Body of pancreas (tissue), 4 donors: ENCODE data around the gene UNC93A. TPM values are rescaled to one million over a fixed set of nuclear protein-coding genes. Genes with fewer than 3 reads are reported as not detected.
"Not testable (repeated sequence)": the region's sequence is repeated elsewhere in the genome, so short reads cannot be mapped to it uniquely, and the experiment has no call there.

ENCODE experiments used
- ATAC-seq: fragments of 150-250 bp; one replicate; pipeline ENCODE4 v1.9.1; 2016
- DNase-seq, 4 donors: peaks; one replicate each; pipeline ENCODE4 v3.0.0-alpha.2; 2019
- H3K27ac ChIP-seq, 4 donors: fragments of 200-600 bp; sonication (generic); 1 replicate in 3 of 4; 2 replicates in 1 of 4; pipeline versions ENCODE4 v1.5.1 to v1.6.1; 2016 to 2019; ENCODE audit warnings: mild to moderate bottlenecking in 1 of 4, mixed read lengths in 1 of 4, moderate library complexity in 1 of 4
- H3K27me3 ChIP-seq, 2 donors: fragments of 200-600 bp; sonication (generic); one replicate each; pipeline ENCODE4 v1.6.0; 2016; ENCODE audit warnings: mild to moderate bottlenecking in 1 of 2
- H3K36me3 ChIP-seq, 2 donors: fragments of 200-600 bp; sonication (generic); replicated peaks in 1 of 2; 2 replicates each; pipeline ENCODE4 v1.5.1; 2016; ENCODE audit warnings: low read depth in 2 of 2; ENCODE audit not compliant: insufficient read depth in 1 of 2
- H3K4me1 ChIP-seq: fragments of 200-600 bp; sonication (generic); one replicate; pipeline ENCODE4 v1.6.0; 2016
- H3K4me3 ChIP-seq, 2 donors: fragments of 200-600 bp; sonication (generic); 1 replicate in 1 of 2; 2 replicates in 1 of 2; pipeline ENCODE4 v1.5.1; 2016 to 2019
- H3K9me3 ChIP-seq, 3 donors: fragments of 200-600 bp; sonication (generic); 1 replicate in 2 of 3; 2 replicates in 1 of 3; pipeline ENCODE4 v1.5.1; 2016
- POLR2A ChIP-seq, 3 donors: fragments of 450-650 bp; IDR thresholded peaks; one replicate each; pipeline ENCODE4 v1.6.1; 2016; ENCODE audit warnings: antibody characterized with exemption in 3 of 3, mild to moderate bottlenecking in 2 of 3
- WGBS, 2 donors: methylation state at CpG; one replicate each; pipeline ENCODE4 v1.1.5; 2017; 5-methylcytosine and 5-hydroxymethylcytosine counted together
- intact Hi-C: fragments of 100-400 bp; cut with DNase I; formaldehyde crosslinking; loops from one replicate; pipeline ENCODE4 v1.15.1; 2023
- total RNA-seq, 2 donors: library from RNA; depleted of rRNA; stranded (reverse); fragments of >200 nt; gene quantifications; one replicate each; pipeline ENCODE4 v1.1.0, GENCODE V29; 2016
- TF ChIP-seq, protein P1 (sequence below), 7 experiments: fragments of 450-650 bp in 4 of 7; fragments of 200-600 bp in 3 of 7; sonication (generic) in 3 of 7; IDR thresholded peaks; one replicate each; pipeline ENCODE4 v1.5.1; 2016 to 2019; ENCODE audit warnings: antibody characterized with exemption in 7 of 7

UNC93A gene
- total RNA-seq, 2 donors from 2014 or later, result not detected

DNA sequence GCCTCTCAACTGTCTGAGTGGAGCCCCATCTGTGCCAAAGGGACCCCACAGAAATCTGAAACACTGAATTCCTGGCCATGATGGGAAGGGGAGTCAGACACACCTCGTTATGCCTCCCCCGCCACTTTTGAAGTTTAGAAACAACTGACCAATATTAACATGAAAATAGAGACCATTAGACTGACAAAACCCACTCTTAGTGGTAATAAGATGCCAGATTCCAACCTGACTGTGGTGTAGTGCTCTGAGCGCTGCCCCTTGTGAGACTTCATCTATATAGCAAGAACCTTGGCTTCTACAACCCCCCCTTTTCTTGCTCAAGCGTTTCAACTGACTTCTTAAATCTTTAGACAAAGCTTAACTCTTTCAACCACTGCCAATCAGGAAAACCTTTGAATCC is 46.1 kb upstream of the UNC93A start:
- WGBS, 2 donors, result 55 to 61% methylated on average over 4 of the region's 4 CpGs
- ATAC-seq (no peak), DNase-seq (no peak)
- Histone ChIP-seq H3K27me3 (no peaks in the 10 kb centered on the region), H3K27ac (no peak overlapping the region), H3K9me3 (no peaks in the 10 kb centered on the region), H3K4me1 (no peaks in the 10 kb centered on the region), H3K4me3 (no peak overlapping the region), H3K36me3 (no peaks in the 10 kb centered on the region)
- TF ChIP-seq POLR2A (IDR thresholded peaks at IDR 0.05), result no peak
- TF ChIP-seq, protein P1, sequence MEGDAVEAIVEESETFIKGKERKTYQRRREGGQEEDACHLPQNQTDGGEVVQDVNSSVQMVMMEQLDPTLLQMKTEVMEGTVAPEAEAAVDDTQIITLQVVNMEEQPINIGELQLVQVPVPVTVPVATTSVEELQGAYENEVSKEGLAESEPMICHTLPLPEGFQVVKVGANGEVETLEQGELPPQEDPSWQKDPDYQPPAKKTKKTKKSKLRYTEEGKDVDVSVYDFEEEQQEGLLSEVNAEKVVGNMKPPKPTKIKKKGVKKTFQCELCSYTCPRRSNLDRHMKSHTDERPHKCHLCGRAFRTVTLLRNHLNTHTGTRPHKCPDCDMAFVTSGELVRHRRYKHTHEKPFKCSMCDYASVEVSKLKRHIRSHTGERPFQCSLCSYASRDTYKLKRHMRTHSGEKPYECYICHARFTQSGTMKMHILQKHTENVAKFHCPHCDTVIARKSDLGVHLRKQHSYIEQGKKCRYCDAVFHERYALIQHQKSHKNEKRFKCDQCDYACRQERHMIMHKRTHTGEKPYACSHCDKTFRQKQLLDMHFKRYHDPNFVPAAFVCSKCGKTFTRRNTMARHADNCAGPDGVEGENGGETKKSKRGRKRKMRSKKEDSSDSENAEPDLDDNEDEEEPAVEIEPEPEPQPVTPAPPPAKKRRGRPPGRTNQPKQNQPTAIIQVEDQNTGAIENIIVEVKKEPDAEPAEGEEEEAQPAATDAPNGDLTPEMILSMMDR (IDR thresholded peaks at IDR 0.05), result no peak
- intact Hi-C loops, result no loop called here

DNA sequence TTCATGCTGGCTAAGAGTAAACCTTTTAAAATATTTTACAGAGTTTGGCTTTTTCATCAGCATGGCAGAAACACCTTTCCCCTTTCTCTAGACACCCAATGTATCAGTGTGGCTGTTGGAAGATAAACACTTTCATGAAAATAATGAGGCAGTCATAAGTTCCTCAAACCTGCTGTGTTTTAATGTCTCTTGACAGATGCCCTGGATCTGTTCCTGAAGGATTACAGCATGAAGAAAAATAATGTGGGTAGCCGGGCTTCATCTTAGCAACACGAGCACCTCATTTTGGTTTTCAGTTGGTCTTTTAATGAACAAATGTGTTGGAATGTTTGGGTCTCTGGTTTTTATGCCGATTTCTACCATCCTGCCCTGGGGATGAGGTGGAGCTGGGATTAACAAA is 45.5 kb upstream of the UNC93A start:
- intact Hi-C loops, result no loop called here
- Histone ChIP-seq H3K4me3 (no peak overlapping the region), H3K4me1 (no peaks in the 10 kb centered on the region), H3K27me3 (no peaks in the 10 kb centered on the region), H3K36me3 (no peaks in the 10 kb centered on the region), H3K27ac (no peak overlapping the region), H3K9me3 (no peaks in the 10 kb centered on the region)
- 77 to 84% methylated on average over 3 of the region's 3 CpGs for WGBS, 2 donors
- DNase-seq (no peak), ATAC-seq (no peak)
- TF ChIP-seq POLR2A (IDR thresholded peaks at IDR 0.05), result no peak
- TF ChIP-seq, protein P1 (IDR thresholded peaks at IDR 0.05), result no peak

DNA sequence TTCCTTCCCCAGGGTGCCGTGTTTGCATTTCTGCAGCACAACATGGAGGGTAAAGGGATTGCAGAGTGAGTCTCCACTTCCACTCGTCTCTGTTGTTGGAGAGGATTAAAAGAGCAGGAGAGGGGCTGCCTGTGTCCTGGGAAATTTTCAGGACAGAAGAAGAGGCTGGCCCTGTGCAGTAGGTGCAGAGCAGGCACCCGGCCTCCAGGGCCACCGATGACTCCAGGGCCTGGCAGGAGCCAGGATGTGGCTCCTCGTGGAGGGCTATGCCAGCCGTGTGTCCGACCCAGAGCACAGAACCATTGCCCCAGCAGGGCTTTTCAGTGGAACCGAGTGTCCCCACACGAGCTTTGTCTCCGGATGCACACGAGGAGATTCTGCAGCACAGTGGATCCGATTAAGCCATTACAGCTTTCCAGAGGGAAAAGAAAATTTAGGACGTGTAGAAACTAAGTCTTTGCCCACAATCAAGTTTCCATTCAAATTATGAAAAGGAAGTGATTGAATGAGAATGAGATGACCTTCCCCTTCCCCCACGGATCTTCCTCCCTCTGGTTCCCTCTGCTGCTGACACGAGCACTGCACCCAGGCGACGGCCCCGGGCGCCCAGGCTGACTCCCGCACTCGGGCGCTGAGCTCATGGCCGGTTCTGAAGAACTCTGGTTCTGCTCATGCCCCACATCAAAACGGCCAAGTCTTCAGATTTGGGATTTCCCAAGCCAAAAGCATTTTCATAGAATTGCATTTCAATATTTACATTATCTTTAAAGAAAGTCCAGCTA is 43.1 kb upstream of the UNC93A start:
- no peak for TF ChIP-seq POLR2A (IDR thresholded peaks at IDR 0.05)
- TF ChIP-seq, protein P1 (IDR thresholded peaks at IDR 0.05), result no peak
- no peak overlapping the region for H3K27ac ChIP-seq
- no peak for DNase-seq
- ATAC-seq, result no peak
- no peaks in the 10 kb centered on the region for H3K36me3 ChIP-seq
- no peaks in the 10 kb centered on the region for H3K27me3 ChIP-seq
- no peaks in the 10 kb centered on the region for H3K9me3 ChIP-seq
- H3K4me1 ChIP-seq, result no peaks in the 10 kb centered on the region
- WGBS, 2 donors, result 70 to 80% methylated on average over 15 to 22 of the region's 24 CpGs
- intact Hi-C loops, result no loop called here
- no peak overlapping the region for H3K4me3 ChIP-seq

DNA sequence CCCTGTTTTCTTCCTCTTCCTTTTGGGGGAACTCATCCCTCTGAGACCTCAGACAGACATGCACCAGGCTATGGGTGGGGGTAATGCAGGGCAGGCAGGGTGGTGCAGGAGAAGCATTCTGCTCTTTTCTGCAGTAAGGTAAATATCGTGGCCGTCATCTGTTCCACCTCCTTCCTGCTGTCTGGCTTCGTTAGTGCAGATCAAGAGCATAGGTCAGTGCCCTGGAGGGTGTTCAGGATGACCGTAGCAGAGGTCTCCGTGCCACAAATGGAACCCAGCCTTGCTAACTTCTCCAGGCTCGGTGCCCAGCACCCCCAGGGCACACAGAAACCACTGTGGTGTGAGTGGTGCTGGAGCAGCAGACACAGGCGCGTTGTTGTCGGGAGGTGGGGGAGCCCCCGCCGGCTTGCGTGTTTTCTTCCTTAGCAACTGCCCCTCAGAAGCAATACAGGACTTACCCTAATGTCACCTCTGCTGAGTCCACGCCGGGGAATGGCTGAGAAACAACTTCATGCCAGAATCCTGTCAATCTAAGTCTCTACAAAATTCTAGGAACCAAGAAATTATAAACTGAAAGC is 42.1 kb upstream of the UNC93A start:
- H3K36me3 ChIP-seq, H3K4me1 ChIP-seq, H3K27me3 ChIP-seq, H3K4me3 ChIP-seq, ATAC-seq, H3K9me3 ChIP-seq, intact Hi-C loops, DNase-seq, H3K27ac ChIP-seq: not testable (repeated sequence)
- WGBS, 2 donors, result 71 to 81% methylated on average over 14 of the region's 14 CpGs

DNA sequence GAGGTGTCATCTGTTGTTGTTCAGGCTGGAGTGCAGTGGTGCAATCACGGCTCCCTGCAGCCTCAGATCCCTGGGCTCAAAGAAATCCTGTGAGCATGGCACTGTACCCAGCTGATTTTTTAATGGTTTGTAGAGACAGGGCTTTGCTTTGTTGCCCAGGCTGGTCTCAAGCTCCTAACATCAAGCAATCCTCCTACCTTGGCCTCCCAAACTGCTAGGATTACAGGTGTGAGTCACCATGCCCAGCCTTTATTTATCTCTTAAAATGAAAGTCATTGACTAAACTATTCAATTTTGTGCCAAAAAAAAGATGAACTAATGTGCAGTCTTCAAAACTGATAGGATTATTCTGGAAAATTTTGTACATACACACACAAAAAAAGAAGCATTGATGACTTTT is 38.8 kb upstream of the UNC93A start:
- intact Hi-C loops, result no loop called here
- Histone ChIP-seq H3K4me3 (no peak overlapping the region), H3K9me3 (no peaks in the 10 kb centered on the region), H3K27me3 (no peaks in the 10 kb centered on the region), H3K4me1 (no peaks in the 10 kb centered on the region), H3K27ac (no peak overlapping the region), H3K36me3 (no peaks in the 10 kb centered on the region)
- DNase-seq, result no peak
- 79 to 92% methylated on average over 1 of the region's 1 CpG for WGBS, 2 donors
- TF ChIP-seq, protein P1 (IDR thresholded peaks at IDR 0.05), result no peak
- no peak for TF ChIP-seq POLR2A (IDR thresholded peaks at IDR 0.05)
- no peak for ATAC-seq
